SJSA1 (cell line): ENCODE measurements around the gene MYH4. TPM values are rescaled to one million over a fixed set of nuclear protein-coding genes. Genes with fewer than 3 reads are reported as not detected.

ENCODE experiments used
- DNase-seq, 2 experiments: peaks; one replicate each; pipeline ENCODE4 v3.0.0-alpha.2; 2015 to 2020; ENCODE audit warnings: low spot score in 2 of 2, low read depth in 1 of 2
- H3K27ac ChIP-seq: fragments of 250-450 bp; sonication (Bioruptor Pico); 2 replicates; pipeline ENCODE4 v1.5.1; 2020; ENCODE audit warnings: mild to moderate bottlenecking, moderate library complexity
- H3K27me3 ChIP-seq: fragments of 250-450 bp; sonication (Bioruptor Pico); replicated peaks from 2 replicates; pipeline ENCODE4 v1.5.1; 2020; ENCODE audit warnings: mild to moderate bottlenecking, moderate library complexity
- H3K36me3 ChIP-seq: fragments of 250-450 bp; sonication (Bioruptor Pico); 2 replicates; pipeline ENCODE4 v1.5.1; 2020; ENCODE audit warnings: mild to moderate bottlenecking
- H3K4me1 ChIP-seq: fragments of 250-450 bp; sonication (Bioruptor Pico); replicated peaks from 2 replicates; pipeline ENCODE4 v1.6.1; 2021; ENCODE audit warnings: mild to moderate bottlenecking
- H3K4me3 ChIP-seq: fragments of 250-450 bp; sonication (Bioruptor Pico); 2 replicates; pipeline ENCODE4 v1.5.1; 2020; ENCODE audit warnings: mild to moderate bottlenecking
- H3K9me3 ChIP-seq: fragments of 250-450 bp; sonication (Bioruptor Pico); replicated peaks from 2 replicates; pipeline ENCODE4 v1.5.1; 2020; ENCODE audit warnings: mild to moderate bottlenecking
- total RNA-seq: library from RNA; depleted of rRNA; stranded (reverse); fragments of >200 nt; shearing (Covaris generic); gene quantifications from 2 replicates; pipeline ENCODE4 v1.2.3, GENCODE V29; 2014

The MYH4 gene
- total RNA-seq, 1 experiment from 2014 or later, result not detected

GRCh38 chr17:10458701-10459100 lies 10.7 kb downstream of the MYH4 start:
- no peaks in the 10 kb centered on the region for H3K4me1 ChIP-seq
- H3K27me3 ChIP-seq, result no peaks in the 10 kb centered on the region
- H3K27ac ChIP-seq, result no peak overlapping the region
- H3K9me3 ChIP-seq, result no peaks in the 10 kb centered on the region
- DNase-seq, result no peak
- H3K36me3 ChIP-seq, result no peaks in the 10 kb centered on the region
- no peak overlapping the region for H3K4me3 ChIP-seq

GRCh38 chr17:10457952-10458351 lies 11.4 kb downstream of the MYH4 start:
- DNase-seq, result no peak
- no peak overlapping the region for H3K4me3 ChIP-seq
- no peaks in the 10 kb centered on the region for H3K27me3 ChIP-seq
- H3K27ac ChIP-seq, result no peak overlapping the region
- H3K4me1 ChIP-seq, result no peaks in the 10 kb centered on the region
- no peaks in the 10 kb centered on the region for H3K36me3 ChIP-seq
- no peaks in the 10 kb centered on the region for H3K9me3 ChIP-seq

- no peaks in the 10 kb centered on the region for H3K9me3 ChIP-seq
- no peaks in the 10 kb centered on the region for H3K36me3 ChIP-seq
- H3K27ac ChIP-seq, result no peak overlapping the region
- no peaks in the 10 kb centered on the region for H3K27me3 ChIP-seq
- H3K4me1 ChIP-seq, result no peaks in the 10 kb centered on the region
- H3K4me3 ChIP-seq, result no peak overlapping the region
- no peak for DNase-seq
Measured at GRCh38 chr17:10447026-10447931, 22.1 kb downstream of the MYH4 start.

GRCh38 chr17:10439816-10440215 lies 29.5 kb downstream of the MYH4 start:
- Histone ChIP-seq H3K27me3 (no peaks in the 10 kb centered on the region), H3K9me3 (no peaks in the 10 kb centered on the region), H3K4me1 (no peaks in the 10 kb centered on the region), H3K36me3 (no peaks in the 10 kb centered on the region), H3K27ac (no peak overlapping the region), H3K4me3 (no peak overlapping the region)
- no peak for DNase-seq

GRCh38 chr17:10435096-10435495 lies 34.3 kb downstream of the MYH4 start:
- no peaks in the 10 kb centered on the region for H3K9me3 ChIP-seq
- no peak for DNase-seq

GRCh38 chr17:10429421-10430045 lies 39.8 kb downstream of the MYH4 start:
- no peaks in the 10 kb centered on the region for H3K4me1 ChIP-seq
- H3K27ac ChIP-seq, result no peak overlapping the region
- H3K27me3 ChIP-seq, result no peaks in the 10 kb centered on the region
- no peak overlapping the region for H3K4me3 ChIP-seq
- H3K9me3 ChIP-seq, result no peaks in the 10 kb centered on the region
- DNase-seq, result peak in 1 of 2 experiments; percentile 28
- no peaks in the 10 kb centered on the region for H3K36me3 ChIP-seq

More at GRCh38 chr17:10435096-10435495, 34.3 kb downstream of the MYH4 start:
- no peaks in the 10 kb centered on the region for H3K4me1 ChIP-seq
- no peak overlapping the region for H3K4me3 ChIP-seq
- no peaks in the 10 kb centered on the region for H3K27me3 ChIP-seq
- H3K27ac ChIP-seq, result no peak overlapping the region
- H3K36me3 ChIP-seq, result no peaks in the 10 kb centered on the region

GRCh38 chr17:10428781-10429180 lies 40.6 kb downstream of the MYH4 start:
- Histone ChIP-seq H3K27ac (no peak overlapping the region), H3K27me3 (no peaks in the 10 kb centered on the region), H3K36me3 (no peaks in the 10 kb centered on the region), H3K9me3 (no peaks in the 10 kb centered on the region), H3K4me1 (no peaks in the 10 kb centered on the region), H3K4me3 (no peak overlapping the region)
- DNase-seq, result no peak

- Histone ChIP-seq H3K4me1 (0 out of 2 replicates have a peak, but pooled peaks cover 15% of the 10 kb centered on the region), H3K4me3 (no peak within 1 kb of the TSS), H3K27ac (no peak within 1 kb of the TSS), H3K36me3 (no peaks in the 10 kb centered on the region), H3K9me3 (no peaks in the 10 kb centered on the region), H3K27me3 (no peaks in the 10 kb centered on the region)
- no peak for DNase-seq
Measured at GRCh38 chr17:10421900-10422542, 47.3 kb downstream of the MYH4 start, which contains the start of gene MYH8. Gene MYH8 (minus strand): TSS chr17:10421950. CDS start chr17:10420227, 1,723 bp downstream.

- Histone ChIP-seq H3K27ac (no peak overlapping the region), H3K27me3 (no peaks in the 10 kb centered on the region), H3K36me3 (no peaks in the 10 kb centered on the region), H3K4me3 (no peak overlapping the region), H3K4me1 (0 out of 2 replicates have a peak, but pooled peaks cover 15% of the 10 kb centered on the region), H3K9me3 (no peaks in the 10 kb centered on the region)
- no peak for DNase-seq
Measured at GRCh38 chr17:10421211-10421610, 48.1 kb downstream of the MYH4 start.

GRCh38 chr17:10420811-10421210 lies 48.5 kb downstream of the MYH4 start:
- Histone ChIP-seq H3K36me3 (no peaks in the 10 kb centered on the region), H3K9me3 (no peaks in the 10 kb centered on the region), H3K27me3 (no peaks in the 10 kb centered on the region), H3K27ac (no peak overlapping the region), H3K4me1 (0 out of 2 replicates have a peak, but pooled peaks cover 15% of the 10 kb centered on the region), H3K4me3 (no peak overlapping the region)
- DNase-seq, result no peak

GRCh38 chr17:10417431-10417830 lies 51.9 kb downstream of the MYH4 start:
- Histone ChIP-seq H3K36me3 (no peaks in the 10 kb centered on the region), H3K9me3 (no peaks in the 10 kb centered on the region), H3K27ac (no peak overlapping the region), H3K4me3 (no peak overlapping the region), H3K27me3 (no peaks in the 10 kb centered on the region), H3K4me1 (0 out of 2 replicates have a peak, but pooled peaks cover 15% of the 10 kb centered on the region)
- DNase-seq, result no peak

- no peaks in the 10 kb centered on the region for H3K27me3 ChIP-seq
- H3K4me3 ChIP-seq, result no peak overlapping the region
- no peaks in the 10 kb centered on the region for H3K36me3 ChIP-seq
- H3K4me1 ChIP-seq, result 0 out of 2 replicates have a peak, but pooled peaks cover 11% of the 10 kb centered on the region
- no peak for DNase-seq
- no peak overlapping the region for H3K27ac ChIP-seq
- H3K9me3 ChIP-seq, result no peaks in the 10 kb centered on the region
Measured at GRCh38 chr17:10415161-10415560, 54.2 kb downstream of the MYH4 start.

- H3K4me3 ChIP-seq, result no peak overlapping the region
- H3K4me1 ChIP-seq, result no peaks in the 10 kb centered on the region
- H3K36me3 ChIP-seq, result no peaks in the 10 kb centered on the region
- H3K27me3 ChIP-seq, result no peaks in the 10 kb centered on the region
- no peak overlapping the region for H3K27ac ChIP-seq
- no peaks in the 10 kb centered on the region for H3K9me3 ChIP-seq
- DNase-seq, result no peak
Measured at GRCh38 chr17:10403589-10403988, 65.8 kb downstream of the MYH4 start.

GRCh38 chr17:10398352-10398751 lies 71.0 kb downstream of the MYH4 start:
- Histone ChIP-seq H3K4me1 (no peaks in the 10 kb centered on the region), H3K4me3 (no peak overlapping the region), H3K36me3 (no peaks in the 10 kb centered on the region), H3K9me3 (no peaks in the 10 kb centered on the region), H3K27me3 (no peaks in the 10 kb centered on the region), H3K27ac (no peak overlapping the region)
- DNase-seq, result no peak
